ENCODE results near the gene APCDD1L. TPM values are rescaled to one million over a fixed set of nuclear protein-coding genes. Genes with fewer than 3 reads are reported as not detected.

Gene APCDD1L
- total and polyA plus RNA-seq, 2 of the 8 experiments (the other 6 are each of a cell fraction or from before 2014, with no cell fraction given), result 0.83 to 3.1 TPM

GRCh38 chr20:58498470-58499068 is 16.6 kb downstream of the APCDD1L start:
- TF ChIP-seq SRF (IDR thresholded peaks at IDR 0.05; ENCODE audit: low read depth, low read length), result no peak
- TF ChIP-seq JUND (IDR thresholded peaks at IDR 0.05; ENCODE audit: low read length), result no peak
- TF ChIP-seq JUN (IDR thresholded peaks at IDR 0.05; ENCODE audit: low read depth, low read length), result no peak
- no peak for TF ChIP-seq HDAC6 (IDR thresholded peaks at IDR 0.05; ENCODE audit: low read depth, low read length)
- no peak for TF ChIP-seq CBX5 (IDR thresholded peaks at IDR 0.05; ENCODE audit: low read depth, low read length)
- TF ChIP-seq KDM5A (IDR thresholded peaks at IDR 0.05; ENCODE audit: low read length), result no peak
- no peak for TF ChIP-seq ZNF274 (IDR thresholded peaks at IDR 0.05; ENCODE audit: borderline replicate concordance, extremely low read depth, low read length)
- no peak for TF ChIP-seq POU5F1 (IDR thresholded peaks at IDR 0.05; ENCODE audit: low read depth, low read length)
- no peak for TF ChIP-seq RNF2 (IDR thresholded peaks at IDR 0.05; ENCODE audit: borderline replicate concordance, low read depth, low read length, missing control alignments, poor library complexity, severe bottlenecking)
- H3K4me2 ChIP-seq (ENCODE audit: insufficient read depth in 1 of 2, low read depth in 2 of 2, low read length in 2 of 2), result no peak overlapping the region
- FAIRE-seq (no peak), DNase-seq (ENCODE audit: low read depth in 1 of 2, low spot score in 2 of 2) (no peak)
- no peaks in the 10 kb centered on the region for H3K79me1 ChIP-seq (ENCODE audit: low read depth, low read length)
- H2BK12ac ChIP-seq (ENCODE audit: low read depth, low read length), result no peak overlapping the region
- peaks cover 0 to 3% of the 10 kb centered on the region in 2 experiments; a peak in 1 of 4 replicates for H3K9me3 ChIP-seq (ENCODE audit: insufficient read depth in 2 of 2, low read depth in 1 of 2, low read length in 1 of 2)
- H3K56ac ChIP-seq (replicated peaks; ENCODE audit: insufficient read length, low read depth, low read length), result no peak overlapping the region
- H4K8ac ChIP-seq (ENCODE audit: extremely low read depth, insufficient read depth, low read length), result no peak overlapping the region
- H4K5ac ChIP-seq (ENCODE audit: insufficient read length, low read depth, low read length), result no peak overlapping the region
- no peak overlapping the region for H3K18ac ChIP-seq (ENCODE audit: extremely low read depth, low read length)
- no peak overlapping the region for H3K9ac ChIP-seq (replicated peaks in 1 of 4; ENCODE audit: extremely low read depth in 1 of 4, low read depth in 3 of 4, low read length in 3 of 4)
- no peak overlapping the region for H2BK15ac ChIP-seq (ENCODE audit: low read length)
- no peaks in the 10 kb centered on the region for H3K4me1 ChIP-seq (replicated peaks in 1 of 4; ENCODE audit: control insufficient read depth in 3 of 4, insufficient read depth in 4 of 4, low read length in 3 of 4)
- H3K79me2 ChIP-seq (ENCODE audit: control insufficient read depth in 1 of 2, insufficient read depth in 2 of 2, low read length in 2 of 2), result no peaks in the 10 kb centered on the region
- WGBS, 2 experiments (ENCODE audit: extremely low coverage in 1 of 2, insufficient coverage in 1 of 2, insufficient read length in 1 of 2, insufficient replicate concordance in 2 of 2, low coverage in 1 of 2, low lambda C conversion rate in 2 of 2, missing lambda C conversion rate in 1 of 2), result 90% methylated on average over 8 of the region's 9 CpGs; no CpG with 5 or more reads in 1 of the 2 experiments
- H3K27ac ChIP-seq (ENCODE audit: low read depth, low read length), result no peak overlapping the region
- no peak overlapping the region for H3K14ac ChIP-seq (ENCODE audit: insufficient read length)
- H2AFZ ChIP-seq (ENCODE audit: low read length), result no peak overlapping the region
- ChIA-PET POLR2A (ENCODE audit: partially characterized antibody) (interaction anchor here (1.5 kb wide), 1 partner anchor 14 kb away, joined by 4 read pairs; no protein-coding TSS in a partner anchor), CTCF (ENCODE audit: partially characterized antibody) (interaction anchor here (0.8 to 3.4 kb wide), 5 partner anchors 9 to 262 kb away, joined by 3 to 20 read pairs (median 3); no protein-coding TSS in a partner anchor)
- no peak overlapping the region for H3K23ac ChIP-seq (ENCODE audit: insufficient read length)
- H3K4me3 ChIP-seq (ENCODE audit: extremely low read depth in 1 of 4, insufficient read depth in 2 of 4, low read depth in 3 of 4, low read length in 4 of 4), result no peak overlapping the region
- H2BK20ac ChIP-seq (ENCODE audit: low read length), result no peak overlapping the region
- no peak overlapping the region for H3K4ac ChIP-seq (replicated peaks; ENCODE audit: insufficient read length, low read depth, low read length)
- no peaks in the 10 kb centered on the region for H4K20me1 ChIP-seq (replicated peaks in 1 of 2; ENCODE audit: control insufficient read depth in 1 of 2, insufficient read depth in 2 of 2, low read length in 2 of 2)
- no peaks in the 10 kb centered on the region for H3K27me3 ChIP-seq (replicated peaks in 1 of 4; ENCODE audit: control insufficient read depth in 3 of 4, extremely low read depth in 1 of 4, insufficient read depth in 3 of 4, low read length in 3 of 4)
- H3K23me2 ChIP-seq (ENCODE audit: low read depth, low read length), result no peaks in the 10 kb centered on the region; the same call in 1 of the 2 replicates
- H2AK5ac ChIP-seq (ENCODE audit: low read depth, low read length), result no peak overlapping the region
- no peaks in the 10 kb centered on the region for H3K36me3 ChIP-seq (ENCODE audit: control insufficient read depth in 2 of 4, insufficient read depth in 4 of 4, low read length in 3 of 4)
- H2BK120ac ChIP-seq (replicated peaks; ENCODE audit: low read depth, low read length), result no peak overlapping the region
- H2BK5ac ChIP-seq (ENCODE audit: low read depth, low read length), result no peak overlapping the region
- no peak overlapping the region for H4K91ac ChIP-seq (replicated peaks; ENCODE audit: insufficient read length, low read length)
